Endometrial microvascular endothelial cells (primary cell): ENCODE data around the gene DLG2. TPM values are rescaled to one million over a fixed set of nuclear protein-coding genes. Genes with fewer than 3 reads are reported as not detected.

Experiments used
- in situ Hi-C: cut with HindIII; loops from 2 replicates; pipeline ENCODE4 v1.10.0; 2017; ENCODE audit warnings: low sequenced_read_pairs, low pct_unique_long_range_greater_than_20kb; ENCODE audit errors: inconsistent ontology term
- total RNA-seq: library from RNA; depleted of rRNA; stranded (reverse); fragments of >200 nt; gene quantifications from one replicate; pipeline ENCODE4 v1.2.3, GENCODE V29; 2015; ENCODE audit errors: inconsistent ontology term

Gene DLG2
- total RNA-seq, 1 donor from 2014 or later: not detected

GRCh38 chr11:83510530-83511460 is 2116.3 kb downstream of the DLG2 start:
- in situ Hi-C loops: no loop called here

GRCh38 chr11:83508804-83509203 is 2118.3 kb downstream of the DLG2 start:
- in situ Hi-C loops: no loop called here

- in situ Hi-C loops: no loop called here
Observed at GRCh38 chr11:83502041-83502440, 2125.1 kb downstream of the DLG2 start.

GRCh38 chr11:83493917-83494316 is 2133.2 kb downstream of the DLG2 start:
- in situ Hi-C loops: no loop called here

- in situ Hi-C loops: no loop called here
Observed at GRCh38 chr11:83493034-83493433, 2134.1 kb downstream of the DLG2 start.

- in situ Hi-C loops: no loop called here
Observed at GRCh38 chr11:83483808-83484207, 2143.3 kb downstream of the DLG2 start.

GRCh38 chr11:83480811-83481210 is 2146.3 kb downstream of the DLG2 start:
- in situ Hi-C loops: no loop called here

GRCh38 chr11:83480251-83480650 is 2146.9 kb downstream of the DLG2 start:
- in situ Hi-C loops: no loop called here

- in situ Hi-C loops: no loop called here
Observed at GRCh38 chr11:83477772-83478171, 2149.4 kb downstream of the DLG2 start.

- in situ Hi-C loops: no loop called here
Observed at GRCh38 chr11:83475760-83476159, 2151.4 kb downstream of the DLG2 start.

- in situ Hi-C loops: no loop called here
Observed at GRCh38 chr11:83473743-83474142, 2153.4 kb downstream of the DLG2 start.

- in situ Hi-C loops: no loop called here
Observed at GRCh38 chr11:83472806-83473205, 2154.3 kb downstream of the DLG2 start.

- in situ Hi-C loops: no loop called here
Observed at GRCh38 chr11:83471831-83472727, 2155.1 kb downstream of the DLG2 start.

GRCh38 chr11:83467837-83468236 is 2159.3 kb downstream of the DLG2 start:
- in situ Hi-C loops: no loop called here

GRCh38 chr11:83464160-83464944 is 2162.8 kb downstream of the DLG2 start:
- in situ Hi-C loops: no loop called here

GRCh38 chr11:83459798-83460197 is 2167.3 kb downstream of the DLG2 start:
- in situ Hi-C loops: no loop called here

- in situ Hi-C loops: no loop called here
Observed at GRCh38 chr11:83456566-83456965, 2170.6 kb downstream of the DLG2 start.

- in situ Hi-C loops: no loop called here
Observed at GRCh38 chr11:83456075-83456474, 2171.1 kb downstream of the DLG2 start.

- in situ Hi-C loops: no loop called here
Observed at GRCh38 chr11:83455356-83455755, 2171.8 kb downstream of the DLG2 start.
